GM23338 (cell line): Measurements from ENCODE around the gene PLD2. TPM values are rescaled to one million over a fixed set of nuclear protein-coding genes. Genes with fewer than 3 reads are reported as not detected.
A peak's percentile ranks its signal among the peaks of the same experiment; 100 is the strongest.

Experiments used
- ATAC-seq: fragments of 200-7000 bp; cut with Tn5 transposase; 3 replicates; pipeline ENCODE4 v1.9.1; 2020
- DNase-seq: peaks from one replicate; pipeline ENCODE4 v3.0.0-alpha.2; 2015; ENCODE audit warnings: low spot score
- H2AFZ ChIP-seq: fragments of 200-600 bp; sonication (generic); 2 replicates; pipeline ENCODE4 v1.8.0; 2016; ENCODE audit warnings: antibody characterized with exemption, mild to moderate bottlenecking, moderate library complexity
- H3F3A ChIP-seq: fragments of 200-600 bp; sonication (generic); replicated peaks from 2 replicates; pipeline ENCODE4 v1.8.0; 2017; ENCODE audit warnings: antibody characterized with exemption, mixed run types, low read depth
- H3K27ac ChIP-seq: fragments of 200-600 bp; sonication (generic); 2 replicates; pipeline ENCODE4 v1.6.1; 2016; ENCODE audit warnings: low read depth
- H3K27me3 ChIP-seq: fragments of 200-600 bp; sonication (generic); 2 replicates; pipeline ENCODE4 v1.8.0; 2016; ENCODE audit warnings: mild to moderate bottlenecking, mixed run types, moderate library complexity; ENCODE audit not compliant: insufficient read depth
- H3K36me3 ChIP-seq: fragments of 200-600 bp; sonication (generic); 2 replicates; pipeline ENCODE4 v1.8.0; 2016; ENCODE audit warnings: mild to moderate bottlenecking; ENCODE audit not compliant: insufficient read depth
- H3K4me1 ChIP-seq: fragments of 200-600 bp; sonication (generic); 2 replicates; pipeline ENCODE4 v1.8.0; 2016; ENCODE audit warnings: mild to moderate bottlenecking, moderate library complexity; ENCODE audit not compliant: insufficient read depth
- H3K4me2 ChIP-seq: fragments of 200-600 bp; sonication (generic); 2 replicates; pipeline ENCODE4 v1.7.1; 2017; ENCODE audit warnings: mixed run types
- H3K4me3 ChIP-seq: fragments of 200-600 bp; sonication (generic); 2 replicates; pipeline ENCODE4 v1.6.1; 2016; ENCODE audit warnings: mixed run types
- H3K79me2 ChIP-seq: fragments of 200-600 bp; sonication (generic); replicated peaks from 2 replicates; pipeline ENCODE4 v1.8.0; 2017; ENCODE audit warnings: mild to moderate bottlenecking; ENCODE audit not compliant: insufficient read depth
- H3K9me2 ChIP-seq: fragments of 200-600 bp; sonication (generic); 2 replicates; pipeline ENCODE4 v1.8.0; 2017; ENCODE audit not compliant: insufficient read depth
- H4K20me1 ChIP-seq: fragments of 200-600 bp; sonication (generic); replicated peaks from 2 replicates; pipeline ENCODE4 v1.8.0; 2017; ENCODE audit warnings: mild to moderate bottlenecking; ENCODE audit not compliant: insufficient read depth
- H3K27ac Mint-ChIP-seq: 2 replicates; pipeline ENCODE4 v1.8.0; 2020; ENCODE audit warnings: inconsistent platforms, mild to moderate bottlenecking, moderate library complexity, mixed read lengths
- H3K27me3 Mint-ChIP-seq: 3 replicates; pipeline ENCODE4 v1.8.0; 2022; ENCODE audit warnings: low read depth, mild to moderate bottlenecking, moderate library complexity, mixed read lengths, inconsistent platforms; ENCODE audit not compliant: insufficient read depth, poor library complexity
- H3K36me3 Mint-ChIP-seq: 3 replicates; pipeline ENCODE4 v1.8.0; 2021; ENCODE audit warnings: low read depth, mild to moderate bottlenecking, inconsistent platforms, moderate library complexity, mixed read lengths
- H3K4me1 Mint-ChIP-seq: 3 replicates; pipeline ENCODE4 v1.8.0; 2020; ENCODE audit warnings: mild to moderate bottlenecking, inconsistent platforms, mixed read lengths
- H3K4me3 Mint-ChIP-seq: 3 replicates; pipeline ENCODE4 v1.8.0; 2021; ENCODE audit warnings: moderate library complexity, mild to moderate bottlenecking, inconsistent platforms, mixed read lengths
- H3K9me3 Mint-ChIP-seq: 3 replicates; pipeline ENCODE4 v1.8.0; 2020; ENCODE audit warnings: moderate library complexity, mild to moderate bottlenecking, inconsistent platforms, mixed read lengths
- CREB1 ChIP-seq: fragments of 250-450 bp; sonication (Bioruptor Pico); IDR thresholded peaks from 2 replicates; pipeline ENCODE4 v1.5.0; 2020; ENCODE audit warnings: low read depth, mild to moderate bottlenecking, moderate library complexity
- CTCF ChIP-seq, 2 experiments: fragments of 200-600 bp in 1 of 2; sonication (generic) in 1 of 2; conservative IDR thresholded peaks; 2 replicates each; pipeline versions ENCODE4 v1.5.1 to v1.6.1; 2016 to 2017; ENCODE audit warnings: antibody characterized with exemption in 2 of 2, low read depth in 2 of 2, mild to moderate bottlenecking in 2 of 2, moderate library complexity in 1 of 2
- EZH2 ChIP-seq: fragments of 200-600 bp; sonication (generic); IDR thresholded peaks from one replicate; pipeline ENCODE4 v1.8.0; 2017; ENCODE audit warnings: antibody characterized with exemption, mild to moderate bottlenecking, low read depth; ENCODE audit not compliant: unreplicated experiment
- NANOG ChIP-seq: IDR thresholded peaks from 2 replicates; pipeline ENCODE4 v1.6.1; 2016; ENCODE audit warnings: antibody characterized with exemption, borderline replicate concordance
- POLR2AphosphoS5 ChIP-seq: IDR thresholded peaks from 2 replicates; pipeline ENCODE4 v1.6.1; 2016; ENCODE audit warnings: antibody characterized with exemption, low read depth
- REST ChIP-seq: IDR thresholded peaks from one replicate; pipeline ENCODE4 v1.6.1; 2018; ENCODE audit warnings: antibody characterized with exemption; ENCODE audit not compliant: unreplicated experiment
- STAT1 ChIP-seq: IDR thresholded peaks from one replicate; pipeline ENCODE4 v1.6.1; 2016; ENCODE audit warnings: antibody characterized with exemption; ENCODE audit not compliant: unreplicated experiment
- long read RNA-seq: library from polyadenylated mRNA; unstranded; transcript quantifications from one replicate; pipeline ENCODE4 v2.0.0, GENCODE V29; 2020; ENCODE audit not compliant: unreplicated experiment
- polyA plus RNA-seq: library from polyadenylated mRNA; unstranded; fragments of >200 nt; fragmentation: Nextera tagmentation; extraction: Ambion mirVana; gene quantifications from 2 replicates; pipeline ENCODE4 v1.2.1, GENCODE V29; 2016
- total RNA-seq: library from RNA; depleted of rRNA; stranded (reverse); fragments of >200 nt; shearing (Covaris generic); gene quantifications from 2 replicates; pipeline ENCODE4 v1.2.3, GENCODE V29; 2014; rRNA removed

Gene PLD2
- 49.9 and 55.9 TPM in 2 replicates for total RNA-seq
- 20.2 and 22.1 TPM in 2 replicates for polyA plus RNA-seq
- long read RNA-seq, partial matches to known transcripts: 0 of 1 reads
- long read RNA-seq, other reads (novel, unspliced or antisense): 0 of 1 reads

- Histone ChIP-seq H3K27me3 (no peaks in the 10 kb centered on the region), H3F3A (no peaks in the 10 kb centered on the region), H3K27ac (0 out of 2 replicates have a peak within 1 kb of the TSS, but pooled peaks have one; percentile 6), H3K36me3 (peaks cover 14% of the 10 kb centered on the region), H3K4me1 (peaks cover 6% of the 10 kb centered on the region), H4K20me1 (no peaks in the 10 kb centered on the region; the same call in 1 of the 2 replicates), H3K4me3 (peak within 1 kb of the TSS; percentile 77), H3K4me2 (peak within 1 kb of the TSS; percentile 80), H2AFZ (peak within 1 kb of the TSS; percentile 78; the same call in 1 of the 2 replicates), H3K9me2 (no peaks in the 10 kb centered on the region), H3K79me2 (no peaks in the 10 kb centered on the region)
- Mint-ChIP-seq H3K27me3 (peaks cover 20% of the 10 kb centered on the region), H3K9me3 (peaks cover 3% of the 10 kb centered on the region; the same call in 2 of the 3 replicates), H3K4me1 (peaks cover 8% of the 10 kb centered on the region; the same call in 2 of the 3 replicates), H3K36me3 (peaks cover 21% of the 10 kb centered on the region), H3K27ac (peak within 1 kb of the TSS; percentile 80; the same call in 1 of the 2 replicates), H3K4me3 (peak within 1 kb of the TSS; percentile 91)
- peak; percentile 93 for ATAC-seq
- DNase-seq: peak; percentile 93
- no peak for TF ChIP-seq EZH2
- peak; percentile 70 for TF ChIP-seq POLR2AphosphoS5
- TF ChIP-seq NANOG: no peak
- no peak for TF ChIP-seq STAT1
- no peak for TF ChIP-seq CTCF (conservative IDR thresholded peaks at IDR 0.05; ENCODE audit: low read depth in 2 of 2)
- no peak for TF ChIP-seq REST
Observed at GRCh38 chr17:4806777-4807604, at the start of gene PLD2. Gene PLD2 (plus strand): TSS chr17:4807152. CDS start chr17:4807773, 621 bp downstream.

DNA sequence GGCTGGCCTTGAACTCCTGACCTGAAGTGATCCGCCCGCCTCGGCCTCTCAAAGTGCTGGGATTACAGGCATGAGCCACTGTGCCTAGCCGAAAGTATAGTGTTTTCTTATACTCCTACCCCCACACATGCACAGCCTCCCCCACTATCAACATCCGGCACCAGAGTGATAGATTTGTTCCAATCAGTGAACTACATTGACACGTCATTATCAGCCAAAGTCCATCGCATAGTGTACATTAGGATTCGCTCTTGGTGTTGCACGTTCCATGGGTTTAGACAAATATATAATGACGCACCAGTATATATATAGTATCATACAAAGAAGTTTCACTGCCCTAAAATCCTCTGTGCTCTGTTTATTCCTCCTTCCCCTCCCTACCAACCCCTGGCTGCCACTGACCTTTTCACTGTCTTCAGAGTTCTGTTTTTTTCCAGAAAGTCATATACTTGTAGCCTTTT, 47.1 kb upstream of the PLD2 start:
- Histone ChIP-seq H3K27ac (no peak overlapping the region), H3F3A (0 out of 2 replicates have a peak, but pooled peaks cover 2% of the 10 kb centered on the region), H3K4me1 (no peaks in the 10 kb centered on the region), H3K79me2 (no peaks in the 10 kb centered on the region), H3K27me3 (no peaks in the 10 kb centered on the region), H3K4me2 (no peak overlapping the region), H3K36me3 (no peaks in the 10 kb centered on the region), H4K20me1 (no peaks in the 10 kb centered on the region), H2AFZ (no peak overlapping the region), H3K9me2 (no peaks in the 10 kb centered on the region), H3K4me3 (no peak overlapping the region)
- no peak overlapping the region for H3K4me3 Mint-ChIP-seq
- DNase-seq: no peak
- H3K36me3 Mint-ChIP-seq: no peaks in the 10 kb centered on the region
- no peaks in the 10 kb centered on the region for H3K4me1 Mint-ChIP-seq
- H3K27me3 Mint-ChIP-seq: peaks cover 3% of the 10 kb centered on the region
- no peaks in the 10 kb centered on the region for H3K9me3 Mint-ChIP-seq
- no peak for ATAC-seq
- no peak overlapping the region for H3K27ac Mint-ChIP-seq
- no peak for TF ChIP-seq CREB1
- TF ChIP-seq EZH2: no peak
